ENCODE data around the gene CHRND. TPM values are rescaled to one million over a fixed set of nuclear protein-coding genes. Genes with fewer than 3 reads are reported as not detected.

CHRND gene
- total RNA-seq, 1 experiment from 2014 or later, result not detected

GRCh38 chr2:232535761-232536530 lies 10.0 kb downstream of the CHRND start:
- in situ Hi-C loops (cut with HindIII; ENCODE audit: low pct_unique_long_range_greater_than_20kb, low sequenced_read_pairs), result no loop called here
- no peak for DNase-seq (ENCODE audit: low read depth)

DNA sequence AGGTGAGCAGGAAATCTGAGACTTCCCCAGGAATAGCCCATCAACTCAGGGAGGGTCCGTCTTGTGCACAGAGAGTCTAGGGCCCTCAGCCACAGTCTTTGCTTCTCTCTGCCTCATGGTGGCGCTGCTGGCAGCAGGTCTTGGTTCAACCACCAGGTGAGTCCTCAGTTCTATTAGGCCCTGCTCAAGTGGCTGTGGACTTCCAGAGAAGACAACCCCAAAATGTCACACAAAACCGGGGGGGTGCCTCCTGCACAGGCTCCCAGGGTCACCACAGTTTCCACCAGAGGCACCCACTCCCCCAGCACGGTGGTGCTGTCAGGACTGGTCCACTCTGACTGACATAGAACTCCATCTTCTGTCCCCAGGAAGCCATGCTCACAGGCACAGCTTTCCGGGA lies 11.1 kb downstream of the CHRND start:
- no peak for DNase-seq (ENCODE audit: low read depth)
- in situ Hi-C loops (cut with HindIII; ENCODE audit: low pct_unique_long_range_greater_than_20kb, low sequenced_read_pairs), result no loop called here

GRCh38 chr2:232537499-232537898 lies 11.5 kb downstream of the CHRND start:
- no peak for DNase-seq (ENCODE audit: low read depth)

GRCh38 chr2:232538671-232539070 lies 12.7 kb downstream of the CHRND start:
- in situ Hi-C loops (cut with HindIII; ENCODE audit: low pct_unique_long_range_greater_than_20kb, low sequenced_read_pairs), result no loop called here
- no peak for DNase-seq (ENCODE audit: low read depth)

More at GRCh38 chr2:232537499-232537898, 11.5 kb downstream of the CHRND start:
- in situ Hi-C loops (cut with HindIII; ENCODE audit: low pct_unique_long_range_greater_than_20kb, low sequenced_read_pairs), result no loop called here

DNA sequence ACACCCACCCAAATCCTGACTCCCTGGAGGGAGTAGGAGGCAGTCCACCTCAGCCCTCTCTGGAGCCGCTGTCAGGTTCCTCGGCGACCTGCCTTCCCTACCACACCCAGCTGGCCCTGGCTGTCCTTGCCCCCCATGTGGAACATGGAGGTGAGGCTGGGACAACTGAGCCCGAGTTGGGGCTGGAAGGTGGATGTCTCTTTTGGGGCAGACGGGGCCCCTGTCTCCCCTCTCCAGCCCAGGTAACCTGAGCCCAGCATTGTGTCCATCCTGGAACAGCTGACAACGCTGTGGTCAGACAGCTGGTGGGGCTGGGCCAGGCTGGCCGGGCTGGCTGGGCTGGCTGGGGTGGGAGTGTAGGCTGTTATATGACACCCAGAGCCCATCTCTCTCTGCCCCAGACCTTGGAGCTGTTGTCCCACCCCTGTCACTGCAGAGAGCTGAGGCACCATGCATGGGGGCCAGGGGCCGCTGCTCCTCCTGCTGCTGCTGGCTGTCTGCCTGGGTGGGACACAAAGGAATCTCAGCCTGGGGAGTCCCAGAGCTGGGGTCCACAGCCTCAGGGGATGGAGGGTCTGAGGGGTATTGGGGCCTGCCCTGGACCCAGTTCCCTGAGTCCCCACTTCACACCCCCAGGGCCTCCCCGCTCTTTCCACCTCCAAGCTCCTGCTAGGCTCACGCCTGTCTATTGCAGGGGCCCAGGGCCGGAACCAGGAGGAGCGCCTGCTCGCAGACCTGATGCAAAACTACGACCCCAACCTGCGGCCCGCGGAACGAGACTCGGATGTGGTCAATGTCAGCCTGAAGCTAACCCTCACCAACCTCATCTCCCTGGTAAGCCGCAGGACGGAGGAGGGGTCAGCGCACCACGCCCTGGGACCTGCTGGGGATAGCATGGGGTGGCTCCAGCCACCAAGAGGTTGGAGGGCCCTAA lies 13.6 kb downstream of the CHRND start, which contains the start of gene CHRNG:
TSS of gene CHRNG (plus strand) at position 395 of the 934 bp plus-strand sequence. CDS start at position 451, 56 bp downstream.
- no peak for DNase-seq (ENCODE audit: low read depth)
- in situ Hi-C loops (cut with HindIII; ENCODE audit: low pct_unique_long_range_greater_than_20kb, low sequenced_read_pairs), result no loop called here

- DNase-seq (ENCODE audit: low read depth), result no peak
- in situ Hi-C loops (cut with HindIII; ENCODE audit: low pct_unique_long_range_greater_than_20kb, low sequenced_read_pairs), result no loop called here
Measured at GRCh38 chr2:232540441-232541041, 14.6 kb downstream of the CHRND start.

DNA sequence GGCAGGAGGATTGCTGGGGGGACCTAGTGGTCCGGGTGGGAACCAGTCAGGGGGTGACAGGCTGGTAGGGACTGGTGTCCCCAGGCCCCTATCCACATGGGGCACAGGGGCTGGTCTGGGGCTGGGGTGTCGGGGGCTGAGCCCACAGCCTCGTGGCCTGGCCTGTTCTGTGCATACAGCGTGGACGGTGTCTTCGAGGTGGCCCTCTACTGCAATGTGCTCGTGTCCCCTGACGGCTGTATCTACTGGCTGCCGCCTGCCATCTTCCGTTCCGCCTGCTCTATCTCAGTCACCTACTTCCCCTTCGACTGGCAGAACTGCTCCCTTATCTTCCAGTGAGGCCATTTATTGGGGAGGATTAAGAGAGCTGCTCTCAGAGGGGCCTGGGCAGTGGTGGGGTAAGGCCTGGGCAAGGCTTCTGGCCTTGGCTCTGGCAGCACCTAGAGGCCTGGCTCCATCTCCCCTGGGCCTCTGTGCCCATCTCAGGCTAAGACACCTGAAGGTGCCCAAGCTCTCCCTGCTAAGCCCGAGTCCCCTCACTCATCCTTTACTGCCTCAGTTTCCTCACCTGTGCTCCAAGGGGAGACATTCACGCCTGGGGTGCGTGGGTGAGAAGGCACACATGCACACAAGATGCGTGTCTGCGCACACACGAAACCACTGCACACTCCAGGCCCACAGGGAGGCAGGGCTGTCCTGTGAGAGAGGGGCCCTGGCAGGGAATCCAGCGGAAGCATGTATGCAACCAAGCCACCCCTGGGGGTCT lies 15.4 kb downstream of the CHRND start:
- in situ Hi-C loops (cut with HindIII; ENCODE audit: low pct_unique_long_range_greater_than_20kb, low sequenced_read_pairs), result no loop called here
- no peak for DNase-seq (ENCODE audit: low read depth)

DNA sequence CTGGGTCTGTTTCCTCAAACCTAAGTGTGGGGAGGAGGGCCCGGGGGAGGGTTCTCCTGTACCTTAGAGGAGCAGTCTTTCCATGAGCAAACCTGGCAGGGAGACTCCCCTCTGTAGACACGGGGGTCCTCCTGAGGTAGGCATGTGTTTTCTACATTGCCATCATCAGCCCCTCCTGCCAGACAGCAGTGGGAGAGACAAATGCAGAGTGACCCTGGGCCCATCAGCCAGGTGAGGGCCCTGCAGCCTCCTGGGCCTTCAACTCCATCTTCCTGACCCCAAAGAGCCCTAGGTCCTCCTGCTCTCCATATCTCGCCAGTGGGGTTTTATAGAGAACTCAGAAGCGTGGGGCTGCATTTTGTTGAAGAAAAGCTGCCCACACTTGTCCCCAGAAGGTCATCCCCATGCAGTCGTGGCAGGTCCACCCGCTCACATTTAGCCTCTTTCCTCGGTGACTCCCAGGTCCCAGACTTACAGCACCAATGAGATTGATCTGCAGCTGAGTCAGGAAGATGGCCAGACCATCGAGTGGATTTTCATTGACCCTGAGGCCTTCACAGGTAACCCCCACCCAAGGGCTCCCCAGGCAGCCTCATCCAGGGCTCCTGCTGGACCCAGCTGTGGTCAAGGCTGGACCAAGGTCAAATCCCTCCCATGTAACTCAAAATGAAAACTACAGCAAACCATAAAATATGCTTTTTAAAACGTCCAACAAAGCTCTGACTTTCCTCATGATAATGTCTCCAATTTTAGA lies 16.2 kb downstream of the CHRND start:
- in situ Hi-C loops (cut with HindIII; ENCODE audit: low pct_unique_long_range_greater_than_20kb, low sequenced_read_pairs), result no loop called here
- no peak for DNase-seq (ENCODE audit: low read depth)

DNA sequence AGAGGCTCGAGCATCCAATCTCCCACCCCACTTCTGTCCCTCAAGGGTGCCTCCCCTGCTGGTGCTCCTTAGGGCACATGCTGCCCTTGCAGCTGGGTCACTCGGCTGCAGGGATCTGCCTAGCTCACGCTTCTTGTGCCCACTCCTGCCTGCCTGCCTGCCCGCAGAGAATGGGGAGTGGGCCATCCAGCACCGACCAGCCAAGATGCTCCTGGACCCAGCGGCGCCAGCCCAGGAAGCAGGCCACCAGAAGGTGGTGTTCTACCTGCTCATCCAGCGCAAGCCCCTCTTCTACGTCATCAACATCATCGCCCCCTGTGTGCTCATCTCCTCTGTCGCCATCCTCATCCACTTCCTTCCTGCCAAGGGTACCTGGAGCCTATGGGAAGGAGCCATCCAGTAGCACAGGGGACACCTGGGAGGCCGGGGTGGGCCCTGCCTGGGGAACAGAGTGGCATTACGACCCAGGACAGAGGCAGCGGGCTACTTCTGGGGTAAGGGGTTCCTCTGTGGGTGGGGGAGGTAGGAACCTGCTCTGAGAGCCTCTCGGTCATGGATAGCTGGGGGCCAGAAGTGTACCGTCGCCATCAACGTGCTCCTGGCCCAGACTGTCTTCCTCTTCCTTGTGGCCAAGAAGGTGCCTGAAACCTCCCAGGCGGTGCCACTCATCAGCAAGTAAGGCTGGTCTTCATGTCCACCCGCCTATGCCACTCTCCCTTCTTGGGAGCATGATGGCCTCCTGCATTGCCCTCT lies 16.9 kb downstream of the CHRND start:
- DNase-seq (ENCODE audit: low read depth), result no peak
- in situ Hi-C loops (cut with HindIII; ENCODE audit: low pct_unique_long_range_greater_than_20kb, low sequenced_read_pairs), result no loop called here

- DNase-seq (ENCODE audit: low read depth), result no peak
- in situ Hi-C loops (cut with HindIII; ENCODE audit: low pct_unique_long_range_greater_than_20kb, low sequenced_read_pairs), result no loop called here
Measured at GRCh38 chr2:232543491-232543890, 17.5 kb downstream of the CHRND start.

DNA sequence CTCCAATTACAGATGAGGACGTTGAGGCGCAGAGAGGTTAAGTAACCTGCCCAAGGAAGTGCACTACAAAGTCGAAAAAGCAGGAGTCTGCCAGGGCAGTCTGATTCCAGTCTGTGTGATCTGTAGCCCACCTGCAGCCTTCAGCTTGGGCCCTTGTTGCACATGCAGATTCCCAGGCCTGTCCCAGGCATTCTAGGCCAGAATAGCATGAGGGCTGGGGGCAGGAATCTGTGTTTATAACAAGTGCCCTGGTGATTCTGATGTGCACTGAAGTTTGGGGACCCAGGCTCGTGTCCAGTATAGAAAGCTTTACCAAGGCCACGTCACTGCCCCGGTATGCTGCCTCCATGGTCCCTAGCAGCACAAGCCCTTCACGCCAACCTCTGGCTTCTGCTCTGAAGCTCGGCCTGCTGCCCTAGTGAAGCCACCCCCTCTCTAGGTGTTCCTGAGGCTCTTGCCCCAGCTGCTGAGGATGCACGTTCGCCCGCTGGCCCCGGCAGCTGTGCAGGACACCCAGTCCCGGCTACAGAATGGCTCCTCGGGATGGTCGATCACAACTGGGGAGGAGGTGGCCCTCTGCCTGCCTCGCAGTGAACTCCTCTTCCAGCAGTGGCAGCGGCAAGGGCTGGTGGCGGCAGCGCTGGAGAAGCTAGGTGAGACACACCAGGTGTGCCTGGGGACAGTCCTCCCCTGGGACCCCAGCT lies 18.1 kb downstream of the CHRND start:
- in situ Hi-C loops (cut with HindIII; ENCODE audit: low pct_unique_long_range_greater_than_20kb, low sequenced_read_pairs), result no loop called here
- no peak for DNase-seq (ENCODE audit: low read depth)

GRCh38 chr2:232544674-232545073 lies 18.7 kb downstream of the CHRND start:
- in situ Hi-C loops (cut with HindIII; ENCODE audit: low pct_unique_long_range_greater_than_20kb, low sequenced_read_pairs), result no loop called here
- no peak for DNase-seq (ENCODE audit: low read depth)

GRCh38 chr2:232545511-232546375 lies 19.8 kb downstream of the CHRND start:
- DNase-seq (ENCODE audit: low read depth), result no peak

DNA sequence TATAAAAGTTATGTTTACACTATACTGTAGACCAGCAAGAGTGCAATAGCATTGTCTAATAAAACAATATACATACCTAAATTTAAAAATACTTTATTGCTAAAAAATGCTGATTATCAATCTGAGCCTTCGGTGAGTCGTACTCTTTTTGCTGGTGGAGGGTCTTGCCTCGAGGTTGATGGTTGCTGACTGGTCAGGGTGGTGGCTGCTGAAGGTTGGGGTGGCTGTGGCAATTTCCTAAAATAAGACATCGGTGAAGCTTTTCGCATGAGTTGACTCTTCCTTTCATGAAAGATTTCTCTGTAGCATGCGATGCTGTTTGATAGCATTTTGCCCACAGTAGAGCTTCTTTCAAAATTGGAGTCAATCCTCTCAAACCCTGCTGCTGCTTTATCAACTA lies 22.0 kb downstream of the CHRND start:
- in situ Hi-C loops (cut with HindIII; ENCODE audit: low pct_unique_long_range_greater_than_20kb, low sequenced_read_pairs), result no loop called here
- DNase-seq (ENCODE audit: low read depth), result no peak

More at GRCh38 chr2:232545511-232546375, 19.8 kb downstream of the CHRND start:
- in situ Hi-C loops (cut with HindIII; ENCODE audit: low pct_unique_long_range_greater_than_20kb, low sequenced_read_pairs), result no loop called here

DNA sequence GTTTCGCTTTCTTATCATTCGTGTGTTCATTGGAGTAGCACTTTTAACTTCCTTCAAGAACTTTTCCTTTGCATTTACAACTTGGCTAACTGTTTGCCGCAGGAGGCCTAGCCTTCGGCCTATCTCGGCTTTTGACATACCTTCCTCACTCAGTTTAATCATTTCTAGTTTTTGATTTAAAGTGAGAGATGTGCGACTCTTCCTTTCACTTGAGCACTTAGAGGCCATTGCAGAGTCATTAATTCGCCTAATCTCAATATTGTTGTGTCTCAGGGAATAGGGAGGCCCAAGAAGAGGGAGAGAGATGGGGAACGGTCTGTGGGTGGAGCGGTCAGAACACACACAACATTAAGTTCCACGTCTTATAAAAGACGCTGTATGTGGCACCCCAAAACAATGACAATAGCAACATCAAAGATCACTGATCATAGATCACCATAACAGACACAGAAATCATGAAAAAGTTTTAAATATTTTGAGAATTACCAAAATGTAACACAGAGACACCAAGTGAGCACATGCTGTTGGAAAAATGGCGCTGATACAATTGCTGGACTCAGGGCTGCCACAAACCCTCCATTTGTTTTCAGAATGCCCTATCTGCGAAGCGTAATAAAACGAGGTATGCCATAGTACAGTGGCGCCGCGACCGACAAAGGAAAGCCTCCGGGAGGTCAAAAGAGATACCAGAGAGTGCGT lies 23.8 kb downstream of the CHRND start:
- in situ Hi-C loops (cut with HindIII; ENCODE audit: low pct_unique_long_range_greater_than_20kb, low sequenced_read_pairs), result no loop called here
- DNase-seq (ENCODE audit: low read depth), result no peak

Measured in Caki2 (cell line).